ENCODE data around the gene DISP1.

The DISP1 gene

GRCh38 chr1:222772996-222773379 lies 41.9 kb upstream of the DISP1 start:
- no peak for DNase-seq (ENCODE audit: extremely low spot score)
- TF ChIP-seq BHLHE40 (IDR thresholded peaks at IDR 0.05; ENCODE audit: borderline replicate concordance) = no peak
- TF ChIP-seq FOXA1 (IDR thresholded peaks at IDR 0.05) = no peak
- TF ChIP-seq PKNOX1 (IDR thresholded peaks at IDR 0.05) = no peak
- no peak for TF ChIP-seq ELF4 (IDR thresholded peaks at IDR 0.05)
- no peak for TF ChIP-seq FOXM1 (IDR thresholded peaks at IDR 0.05; ENCODE audit: borderline replicate concordance)
- no peak for TF ChIP-seq SP1 (IDR thresholded peaks at IDR 0.05)
- no peak for TF ChIP-seq CTBP1 (IDR thresholded peaks at IDR 0.05; ENCODE audit: borderline replicate concordance)
- TF ChIP-seq LEF1 (IDR thresholded peaks at IDR 0.05; ENCODE audit: borderline replicate concordance) = no peak
- no peak for TF ChIP-seq SUZ12 (IDR thresholded peaks at IDR 0.05)
- no peak for TF ChIP-seq L3MBTL2 (conservative IDR thresholded peaks at IDR 0.05)
- no peak for TF ChIP-seq HDGF (IDR thresholded peaks at IDR 0.05; ENCODE audit: borderline replicate concordance)
- TF ChIP-seq ARNT (IDR thresholded peaks at IDR 0.05) = no peak
- no peak for TF ChIP-seq TARDBP (IDR thresholded peaks at IDR 0.05)
- no peak for TF ChIP-seq ZNF384 (IDR thresholded peaks at IDR 0.05)
- ChIA-PET CTCF (no interaction called here), POLR2A (no interaction called here)

- DNase-seq (ENCODE audit: extremely low spot score) = no peak
- POLR2A ChIA-PET = no interaction called here
- CTCF ChIA-PET = no interaction called here
Measured at GRCh38 chr1:222777463-222777862, 37.4 kb upstream of the DISP1 start.

GRCh38 chr1:222777977-222778376 lies 36.9 kb upstream of the DISP1 start:
- DNase-seq (ENCODE audit: extremely low spot score) = no peak
- ChIA-PET POLR2A (no interaction called here), CTCF (no interaction called here)
- TF ChIP-seq FOXM1 (IDR thresholded peaks at IDR 0.05; ENCODE audit: borderline replicate concordance) (no peak), FOXA1 (IDR thresholded peaks at IDR 0.05) (no peak), TARDBP (IDR thresholded peaks at IDR 0.05) (no peak), ZNF384 (IDR thresholded peaks at IDR 0.05) (no peak), HDGF (IDR thresholded peaks at IDR 0.05; ENCODE audit: borderline replicate concordance) (no peak), NFRKB (IDR thresholded peaks at IDR 0.05) (no peak), SUZ12 (IDR thresholded peaks at IDR 0.05) (no peak), LEF1 (IDR thresholded peaks at IDR 0.05; ENCODE audit: borderline replicate concordance) (no peak), ELF4 (IDR thresholded peaks at IDR 0.05) (no peak), CTBP1 (IDR thresholded peaks at IDR 0.05; ENCODE audit: borderline replicate concordance) (no peak), PKNOX1 (IDR thresholded peaks at IDR 0.05) (no peak), SP1 (IDR thresholded peaks at IDR 0.05) (no peak), BHLHE40 (IDR thresholded peaks at IDR 0.05; ENCODE audit: borderline replicate concordance) (no peak), L3MBTL2 (conservative IDR thresholded peaks at IDR 0.05) (no peak), ARNT (IDR thresholded peaks at IDR 0.05) (no peak), FOXK2 (IDR thresholded peaks at IDR 0.05) (no peak)

More at GRCh38 chr1:222777463-222777862, 37.4 kb upstream of the DISP1 start:
- TF ChIP-seq FOXA1 (IDR thresholded peaks at IDR 0.05) (no peak), CTBP1 (IDR thresholded peaks at IDR 0.05; ENCODE audit: borderline replicate concordance) (no peak), BHLHE40 (IDR thresholded peaks at IDR 0.05; ENCODE audit: borderline replicate concordance) (no peak), FOXM1 (IDR thresholded peaks at IDR 0.05; ENCODE audit: borderline replicate concordance) (no peak), L3MBTL2 (conservative IDR thresholded peaks at IDR 0.05) (no peak)

GRCh38 chr1:222781251-222781650 lies 33.6 kb upstream of the DISP1 start:
- ChIA-PET POLR2A (no interaction called here), CTCF (no interaction called here)
- no peak for DNase-seq (ENCODE audit: extremely low spot score)
- no peak for TF ChIP-seq BHLHE40 (IDR thresholded peaks at IDR 0.05; ENCODE audit: borderline replicate concordance)
- no peak for TF ChIP-seq TARDBP (IDR thresholded peaks at IDR 0.05)
- no peak for TF ChIP-seq FOXK2 (IDR thresholded peaks at IDR 0.05)
- no peak for TF ChIP-seq L3MBTL2 (conservative IDR thresholded peaks at IDR 0.05)
- TF ChIP-seq LEF1 (IDR thresholded peaks at IDR 0.05; ENCODE audit: borderline replicate concordance) = no peak
- no peak for TF ChIP-seq FOXA1 (IDR thresholded peaks at IDR 0.05)
- no peak for TF ChIP-seq NFRKB (IDR thresholded peaks at IDR 0.05)
- no peak for TF ChIP-seq FOXM1 (IDR thresholded peaks at IDR 0.05; ENCODE audit: borderline replicate concordance)
- no peak for TF ChIP-seq PKNOX1 (IDR thresholded peaks at IDR 0.05)
- TF ChIP-seq ZNF384 (IDR thresholded peaks at IDR 0.05) = no peak
- no peak for TF ChIP-seq ELF4 (IDR thresholded peaks at IDR 0.05)
- no peak for TF ChIP-seq CTBP1 (IDR thresholded peaks at IDR 0.05; ENCODE audit: borderline replicate concordance)
- no peak for TF ChIP-seq HDGF (IDR thresholded peaks at IDR 0.05; ENCODE audit: borderline replicate concordance)
- no peak for TF ChIP-seq ARNT (IDR thresholded peaks at IDR 0.05)
- TF ChIP-seq SUZ12 (IDR thresholded peaks at IDR 0.05) = no peak
- TF ChIP-seq SP1 (IDR thresholded peaks at IDR 0.05) = no peak

- TF ChIP-seq ELF4 (IDR thresholded peaks at IDR 0.05) = no peak
- DNase-seq (ENCODE audit: extremely low spot score) = no peak
- POLR2A ChIA-PET = no interaction called here
- CTCF ChIA-PET = no interaction called here
Measured at GRCh38 chr1:222783051-222783450, 31.8 kb upstream of the DISP1 start.

GRCh38 chr1:222784371-222784770 lies 30.5 kb upstream of the DISP1 start:
- POLR2A ChIA-PET = no interaction called here
- TF ChIP-seq HDGF (IDR thresholded peaks at IDR 0.05; ENCODE audit: borderline replicate concordance) = no peak
- TF ChIP-seq L3MBTL2 (conservative IDR thresholded peaks at IDR 0.05) = no peak
- no peak for TF ChIP-seq FOXK2 (IDR thresholded peaks at IDR 0.05)
- TF ChIP-seq SP1 (IDR thresholded peaks at IDR 0.05) = no peak
- no peak for TF ChIP-seq ARNT (IDR thresholded peaks at IDR 0.05)
- no peak for TF ChIP-seq TARDBP (IDR thresholded peaks at IDR 0.05)
- no peak for TF ChIP-seq CTBP1 (IDR thresholded peaks at IDR 0.05; ENCODE audit: borderline replicate concordance)
- TF ChIP-seq BHLHE40 (IDR thresholded peaks at IDR 0.05; ENCODE audit: borderline replicate concordance) = no peak
- TF ChIP-seq PKNOX1 (IDR thresholded peaks at IDR 0.05) = no peak
- CTCF ChIA-PET = no interaction called here
- no peak for DNase-seq (ENCODE audit: extremely low spot score)
